Ovary (tissue), 9 donors: ENCODE data around the gene NCAPH2. TPM values are rescaled to one million over a fixed set of nuclear protein-coding genes. Genes with fewer than 3 reads are reported as not detected.
A peak's percentile ranks its signal among the peaks of the same experiment; 100 is the strongest.

Experiments used
- DNase-seq, 5 donors: peaks; one replicate each; pipeline ENCODE4 v3.0.0-alpha.2; 2019 to 2020
- H3K27ac ChIP-seq, 2 donors: fragments of 200-600 bp; one replicate each; pipeline versions ENCODE4 v1.5.1 to v1.8.0; 2019 to 2022
- H3K27me3 ChIP-seq: fragments of 200-600 bp; one replicate; pipeline ENCODE4 v1.8.0; 2022
- H3K36me3 ChIP-seq: fragments of 200-600 bp; sonication (generic); one replicate; pipeline ENCODE4 v1.5.1; 2019
- H3K4me1 ChIP-seq: one replicate; pipeline ENCODE4 v1.8.1; 2013; ENCODE audit warnings: mild to moderate bottlenecking, moderate library complexity; ENCODE audit not compliant: insufficient read depth
- H3K4me3 ChIP-seq: fragments of 200-600 bp; sonication (generic); one replicate; pipeline ENCODE4 v1.5.1; 2017
- H3K9me3 ChIP-seq, 2 donors: fragments of 200-600 bp in 1 of 2; sonication (generic) in 1 of 2; one replicate each; pipeline versions ENCODE4 v1.5.1 to v1.8.1; 2013 to 2019; ENCODE audit warnings: mild to moderate bottlenecking in 1 of 2, moderate library complexity in 1 of 2
- EP300 ChIP-seq: sonication (generic); formaldehyde crosslinking; IDR thresholded peaks from one replicate; pipeline ENCODE4 v1.6.1; 2017; ENCODE audit warnings: antibody characterized with exemption
- POLR2A ChIP-seq: fragments of 450-650 bp; IDR thresholded peaks from one replicate; pipeline ENCODE4 v1.6.1; 2017; ENCODE audit warnings: antibody characterized with exemption, mild to moderate bottlenecking, moderate library complexity
- WGBS, 3 donors: extraction: QIAGEN DNeasy Blood & Tissue Kit in 1 of 3; methylation state at CpG; one replicate each; pipeline versions ENCODE4 v1.1.5 to v1.1.7; 2013 to 2017; 5-methylcytosine and 5-hydroxymethylcytosine counted together
- intact Hi-C, 4 donors: fragments of 100-400 bp; cut with DNase I; formaldehyde crosslinking; loops; one replicate each; pipeline versions ENCODE4 v1.11.0 to v1.15.1; 2022 to 2023
- polyA plus RNA-seq, 2 donors: library from polyadenylated mRNA; stranded (reverse); fragments of 200-250 nt in 1 of 2; fragments of 350-450 nt in 1 of 2; fragmentation: Illumina TruSeq in 1 of 2; extraction: RNeasy Lipid Tissue Mini Kit (QIAGEN cat#74804) in 1 of 2; gene quantifications; one replicate each; pipeline ENCODE4 v1.2.3, GENCODE V29; 2013 to 2014
- total RNA-seq, 7 donors: library from RNA; depleted of rRNA in 2 of 7; stranded (reverse); fragments of >200 nt in 2 of 7; fragmentation: NEBNext Ultra II Directional in 3 of 7; extraction: Animal tissue kit (Norgen Biotek cat#: 25700) in 3 of 7; gene quantifications; one replicate each; pipeline versions ENCODE4 v1.1.0 to v1.2.4, GENCODE V29; 2016 to 2023
- TF ChIP-seq, protein P1 (sequence below), 3 donors: fragments of 450-650 bp in 2 of 3; fragments of 200-600 bp in 1 of 3; IDR thresholded peaks; one replicate each; pipeline versions ENCODE4 v1.5.1 to v1.8.0; 2016 to 2022; ENCODE audit warnings: antibody characterized with exemption in 3 of 3, mild to moderate bottlenecking in 1 of 3
- donor health status: DM: no; HTN: no; CAD: no; lungs with moderate emphysema.
- donor health status: DM: no; HTN: no; CAD: no.
- donor health status: Bipolar disorder and iron deficiency.
- donor health status: DM: yes; HTN: yes; CAD: no.
- donor health status: DM: no; HTN: no; CAD: no.
- donor health status: DM: yes; HTN: yes; CAD: no.

The NCAPH2 gene
- total and polyA plus RNA-seq, 9 donors, result 11.5 to 61.5 (median 49.0) TPM

DNA sequence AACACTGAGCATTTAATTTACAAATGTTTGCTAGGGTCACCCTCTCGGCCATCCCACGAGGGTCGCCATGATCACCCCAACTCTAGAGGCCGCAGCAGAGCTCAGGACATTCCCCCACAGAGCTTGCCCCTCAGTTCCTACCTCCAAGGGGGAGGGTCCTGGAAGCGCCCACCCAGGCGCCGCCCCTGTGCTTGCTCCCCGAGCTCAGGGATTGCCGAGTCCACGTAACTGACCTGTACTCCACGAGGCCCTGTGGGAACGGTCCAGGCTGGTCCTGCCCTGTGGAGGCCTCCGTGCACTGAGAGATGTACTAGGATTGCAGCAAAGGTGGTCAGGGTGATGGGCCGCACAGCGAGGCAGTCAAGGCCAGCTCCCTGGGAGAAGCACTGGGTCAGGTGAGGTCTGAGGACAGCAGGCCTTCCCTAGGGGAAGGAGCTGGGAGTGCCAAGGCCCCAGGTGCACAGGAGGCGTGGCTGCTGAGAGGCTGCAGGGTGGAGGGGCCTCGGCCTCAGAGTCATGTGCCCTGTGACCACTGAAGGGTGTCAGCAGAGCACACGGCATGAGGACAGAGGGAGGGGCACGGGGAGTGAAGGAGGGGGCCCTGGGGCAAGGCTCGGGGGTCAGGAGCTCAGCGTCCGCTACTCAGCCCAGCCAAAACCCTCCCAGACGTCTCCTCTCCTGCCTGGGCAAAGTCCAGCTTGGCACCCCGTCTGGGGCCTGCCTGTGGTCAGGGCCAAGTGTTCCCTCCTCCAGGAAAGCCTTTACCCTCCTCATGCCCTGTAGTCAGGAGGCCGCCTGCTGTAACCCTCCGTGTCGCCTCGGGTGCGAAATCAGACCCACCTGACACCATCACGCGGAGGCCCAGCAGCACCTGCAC, 23.8 kb upstream of the NCAPH2 start:
- Histone ChIP-seq H3K9me3 (no peaks in the 10 kb centered on the region), H3K36me3 (no peaks in the 10 kb centered on the region), H3K27ac (no peak overlapping the region), H3K4me1 (no peaks in the 10 kb centered on the region), H3K27me3 (peaks cover 9% of the 10 kb centered on the region), H3K4me3 (no peak overlapping the region)
- intact Hi-C loops, result no loop called here
- DNase-seq, result no peak
- TF ChIP-seq, protein P1, sequence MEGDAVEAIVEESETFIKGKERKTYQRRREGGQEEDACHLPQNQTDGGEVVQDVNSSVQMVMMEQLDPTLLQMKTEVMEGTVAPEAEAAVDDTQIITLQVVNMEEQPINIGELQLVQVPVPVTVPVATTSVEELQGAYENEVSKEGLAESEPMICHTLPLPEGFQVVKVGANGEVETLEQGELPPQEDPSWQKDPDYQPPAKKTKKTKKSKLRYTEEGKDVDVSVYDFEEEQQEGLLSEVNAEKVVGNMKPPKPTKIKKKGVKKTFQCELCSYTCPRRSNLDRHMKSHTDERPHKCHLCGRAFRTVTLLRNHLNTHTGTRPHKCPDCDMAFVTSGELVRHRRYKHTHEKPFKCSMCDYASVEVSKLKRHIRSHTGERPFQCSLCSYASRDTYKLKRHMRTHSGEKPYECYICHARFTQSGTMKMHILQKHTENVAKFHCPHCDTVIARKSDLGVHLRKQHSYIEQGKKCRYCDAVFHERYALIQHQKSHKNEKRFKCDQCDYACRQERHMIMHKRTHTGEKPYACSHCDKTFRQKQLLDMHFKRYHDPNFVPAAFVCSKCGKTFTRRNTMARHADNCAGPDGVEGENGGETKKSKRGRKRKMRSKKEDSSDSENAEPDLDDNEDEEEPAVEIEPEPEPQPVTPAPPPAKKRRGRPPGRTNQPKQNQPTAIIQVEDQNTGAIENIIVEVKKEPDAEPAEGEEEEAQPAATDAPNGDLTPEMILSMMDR (IDR thresholded peaks at IDR 0.05), result no peak
- no peak for TF ChIP-seq POLR2A
- TF ChIP-seq EP300, result no peak
- WGBS, 3 donors, result 79 to 83% (median 83%) methylated on average over 31 of the region's 31 CpGs

DNA sequence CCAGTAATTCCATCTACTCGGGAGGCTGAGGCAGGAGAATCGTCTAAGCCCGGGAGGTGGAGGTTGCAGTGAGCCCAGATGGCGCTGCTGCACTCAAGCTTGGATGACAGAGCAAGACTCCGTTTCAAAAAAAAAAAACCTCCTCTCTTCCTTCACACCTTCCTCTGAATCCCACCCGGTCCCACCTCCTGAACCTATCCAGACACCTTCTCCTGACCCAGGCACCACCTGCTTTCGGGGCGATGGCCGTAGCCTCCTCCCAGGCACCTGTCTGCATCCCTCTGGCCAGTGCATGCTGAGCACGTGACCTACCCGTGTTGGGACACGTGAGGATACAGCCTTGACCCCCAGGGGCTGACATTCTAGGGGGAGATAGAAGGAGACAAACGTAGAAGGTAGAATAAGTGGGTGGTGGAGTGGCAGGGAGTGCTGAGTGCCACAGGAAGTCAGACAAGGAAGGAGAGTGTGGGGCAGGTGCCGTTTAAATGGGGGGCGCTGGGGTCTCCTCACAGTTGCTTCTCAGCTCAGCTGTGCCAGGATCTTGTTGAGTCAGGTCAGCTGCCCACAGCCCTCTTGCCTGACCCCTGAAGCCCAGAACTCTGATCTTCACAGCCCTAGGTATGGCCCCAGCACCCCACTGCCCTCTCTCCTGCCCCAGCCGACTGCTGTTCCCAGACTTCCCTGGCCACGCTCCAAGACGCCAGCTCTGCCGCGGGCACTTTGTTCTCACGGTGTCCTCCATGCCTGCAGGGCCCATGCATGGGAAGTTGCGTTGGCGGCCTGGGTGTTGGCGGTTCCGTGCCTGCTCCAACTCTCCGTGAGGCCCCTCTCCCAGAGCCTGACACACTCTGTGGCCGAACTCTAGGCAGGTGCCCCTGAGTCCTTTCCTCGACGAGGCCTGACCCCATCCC, 22.5 kb upstream of the NCAPH2 start:
- H3K27ac ChIP-seq, result no peak overlapping the region
- intact Hi-C loops, result no loop called here
- DNase-seq, result peak in 1 of 5 donors; percentile 15
- TF ChIP-seq, protein P1 (IDR thresholded peaks at IDR 0.05), result no peak
- TF ChIP-seq POLR2A (no peak), EP300 (no peak)
- no peaks in the 10 kb centered on the region for H3K9me3 ChIP-seq
- no peak overlapping the region for H3K4me3 ChIP-seq
- H3K4me1 ChIP-seq, result no peaks in the 10 kb centered on the region
- H3K27me3 ChIP-seq, result peaks cover 9% of the 10 kb centered on the region
- 57 to 70% (median 66%) methylated on average over 29 of the region's 29 CpGs for WGBS, 3 donors
- H3K36me3 ChIP-seq, result no peaks in the 10 kb centered on the region

DNA sequence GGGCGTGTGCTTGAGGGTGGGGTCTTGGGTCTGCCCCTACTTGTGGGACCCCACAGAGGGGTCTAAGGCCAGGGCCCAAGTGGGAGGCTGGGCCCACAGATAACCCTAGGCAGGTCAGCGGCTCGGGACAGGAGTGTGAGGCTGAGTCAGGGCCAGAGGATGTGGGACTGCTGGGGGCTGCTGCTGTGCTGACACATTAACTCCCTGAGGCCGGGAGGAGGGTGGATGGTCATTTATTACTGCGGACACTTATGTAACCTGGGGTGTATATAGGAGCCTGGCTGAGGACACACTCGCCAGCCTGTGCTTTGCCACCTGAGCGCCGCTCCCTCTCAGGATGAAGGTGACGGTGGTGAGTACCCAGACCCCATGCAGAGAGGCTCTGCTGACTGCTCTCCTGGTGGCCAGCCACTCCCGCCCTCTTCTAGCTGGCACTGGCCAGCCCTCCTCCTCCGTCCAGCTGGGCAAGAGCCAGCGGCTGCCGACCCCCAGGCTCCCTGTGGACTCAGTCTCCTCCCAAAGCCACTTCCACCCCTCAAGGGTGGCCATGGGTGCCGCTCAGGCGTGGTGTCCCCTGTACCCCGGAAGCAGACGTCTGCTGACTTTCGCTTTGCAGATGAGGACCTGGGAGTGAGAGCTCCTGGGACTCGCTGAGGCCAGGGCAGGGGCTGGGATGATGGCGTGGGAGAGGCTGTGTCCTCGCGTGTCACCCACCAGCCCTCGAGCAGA, 21.3 kb upstream of the NCAPH2 start, which contains the start of gene MIOX:
MIOX (plus strand) TSS at position 299 of the 729 bp plus-strand sequence; CDS start at position 338, 39 bp downstream.
- TF ChIP-seq POLR2A, result no peak
- no peak for TF ChIP-seq EP300
- TF ChIP-seq, protein P1 (IDR thresholded peaks at IDR 0.05), result no peak
- H3K9me3 ChIP-seq, result no peaks in the 10 kb centered on the region
- H3K4me1 ChIP-seq, result no peaks in the 10 kb centered on the region
- H3K27me3 ChIP-seq, result peaks cover 1% of the 10 kb centered on the region
- WGBS, 3 donors, result 70 to 72% (median 71%) methylated on average over 21 to 23 of the region's 23 CpGs
- H3K4me3 ChIP-seq, result no peak within 1 kb of the TSS
- no peaks in the 10 kb centered on the region for H3K36me3 ChIP-seq
- intact Hi-C loops, result no loop called here
- DNase-seq, result peak in 1 of 5 donors; percentile 16
- no peak within 1 kb of the TSS for H3K27ac ChIP-seq
